HG02852 (cell line): ENCODE results near the gene HTR2B.
A peak's percentile ranks its signal among the peaks of the same experiment; 100 is the strongest.
"Not testable (repeated sequence)": the region's sequence is repeated elsewhere in the genome, so short reads cannot be mapped to it uniquely, and the experiment has no call there.

Source experiments
- ATAC-seq: cut with Tn5 transposase; IDR thresholded peaks from one replicate; pipeline ENCODE4 v1.9.1; 2021; ENCODE audit warnings: mild to moderate bottlenecking, moderate library complexity; ENCODE audit not compliant: unreplicated experiment

Gene HTR2B

GRCh38 chr2:231134910-231135655 is 10.2 kb upstream of the HTR2B start:
- no peak for ATAC-seq

DNA sequence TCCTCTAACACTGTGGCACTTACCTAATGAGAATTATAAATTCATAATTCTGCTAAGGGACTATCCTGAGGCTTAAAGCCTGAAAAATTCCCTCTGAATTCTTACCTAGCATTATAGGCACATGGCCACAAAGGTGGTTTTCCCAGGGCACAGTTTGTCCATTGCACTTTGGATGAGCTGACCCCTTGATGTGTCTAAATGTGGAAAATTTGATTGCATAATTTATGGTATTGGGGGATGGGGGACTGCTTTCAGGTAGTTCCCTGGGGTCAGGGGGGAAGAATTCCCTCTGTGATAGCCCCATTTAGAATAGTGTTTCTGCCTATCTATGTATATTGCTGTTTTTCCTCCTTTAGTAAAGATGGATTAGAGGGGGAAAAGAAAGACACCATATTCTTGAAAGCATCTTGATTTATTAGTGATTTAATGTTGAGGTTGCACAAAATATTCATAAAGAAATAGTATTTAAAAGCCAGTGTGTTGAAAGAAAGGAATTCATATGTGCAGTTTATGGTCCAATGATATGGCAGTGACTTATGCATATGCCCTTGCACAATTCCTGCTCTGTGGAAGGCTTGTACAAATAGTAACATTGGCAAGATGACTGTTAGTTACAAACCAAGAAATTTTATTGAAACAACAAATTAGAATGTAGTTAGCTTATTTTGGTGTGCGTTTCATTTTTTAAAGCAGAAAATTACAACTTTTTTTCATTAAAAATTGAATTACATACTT is 8.7 kb upstream of the HTR2B start:
- ATAC-seq, result no peak

DNA sequence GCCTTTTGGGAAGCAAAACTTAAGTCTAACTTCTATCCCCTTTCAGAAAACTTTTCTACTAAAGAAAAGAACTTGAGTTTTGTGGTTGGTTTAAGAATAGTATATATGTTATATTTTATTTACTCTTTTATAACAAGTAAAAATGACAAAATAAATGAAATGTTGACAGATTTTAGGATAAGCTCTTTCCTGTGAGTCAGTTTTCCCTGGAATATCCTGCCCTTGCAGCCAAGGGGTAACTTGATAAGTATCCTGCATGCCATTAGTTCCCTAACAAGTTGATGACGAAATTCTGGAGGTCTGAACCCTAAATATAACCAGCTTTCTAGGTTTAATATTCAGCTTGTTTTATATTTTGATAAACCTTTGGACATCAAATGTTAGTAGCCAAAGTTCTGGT is 7.3 kb upstream of the HTR2B start:
- ATAC-seq, result no peak

GRCh38 chr2:231130336-231131056 is 5.7 kb upstream of the HTR2B start:
- ATAC-seq, result no peak

GRCh38 chr2:231129216-231129615 is 4.4 kb upstream of the HTR2B start:
- no peak for ATAC-seq

DNA sequence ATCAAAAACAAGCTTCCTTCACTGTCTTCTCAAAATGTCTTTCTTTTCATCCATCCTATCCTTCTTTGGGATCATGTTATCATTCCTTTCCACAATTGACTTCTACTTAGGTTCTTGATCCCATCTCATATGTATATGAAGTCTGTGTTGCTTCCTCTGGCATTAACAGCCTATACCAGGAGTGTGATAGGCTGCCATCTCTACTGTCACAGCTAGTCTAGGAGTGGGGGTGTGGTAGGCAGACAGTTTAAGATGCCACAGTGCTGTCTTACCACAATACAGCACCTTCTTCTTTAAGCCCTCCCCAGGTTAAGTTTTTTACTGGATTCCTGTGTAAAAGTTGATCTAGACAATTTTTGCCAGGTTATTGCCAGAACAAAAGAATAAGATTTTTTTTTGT is 3.7 kb upstream of the HTR2B start:
- no peak for ATAC-seq

DNA sequence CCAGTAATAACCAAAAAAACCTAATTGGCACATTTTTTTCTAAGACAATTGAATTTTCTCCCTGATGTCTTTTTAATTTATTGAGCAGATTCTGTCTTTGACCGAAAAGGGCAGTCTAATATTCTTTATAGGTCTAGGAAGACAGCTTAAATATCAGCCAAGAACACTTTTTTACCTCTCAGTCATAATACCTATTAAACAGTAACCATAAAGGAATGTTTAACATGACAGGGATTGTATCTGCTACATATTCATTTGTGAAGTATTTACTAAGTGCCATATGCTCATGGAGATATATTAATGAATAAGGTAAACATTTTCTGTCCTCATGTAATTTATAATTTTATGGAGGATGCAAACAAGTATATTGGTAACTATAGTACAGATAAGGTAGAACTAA is 3.1 kb upstream of the HTR2B start:
- ATAC-seq, result no peak

DNA sequence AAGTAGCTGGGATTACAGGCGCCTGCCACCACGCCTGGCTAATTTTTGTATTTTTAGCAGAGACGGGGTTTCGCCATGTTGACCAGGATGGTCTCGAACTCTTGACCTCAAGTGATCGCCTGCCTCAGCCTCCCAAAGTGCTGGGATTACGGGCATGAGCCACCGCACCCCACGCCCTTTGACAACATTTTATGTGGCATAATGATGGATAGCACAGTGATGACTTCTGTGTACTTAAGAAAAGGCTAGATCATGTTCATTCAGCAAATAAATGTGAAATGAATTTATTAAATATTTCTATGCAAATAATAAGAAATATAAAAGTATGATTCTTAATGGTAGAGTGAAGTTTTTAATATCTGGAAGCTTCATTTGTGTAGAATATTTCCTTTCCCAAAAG is 2.6 kb upstream of the HTR2B start:
- no peak for ATAC-seq

DNA sequence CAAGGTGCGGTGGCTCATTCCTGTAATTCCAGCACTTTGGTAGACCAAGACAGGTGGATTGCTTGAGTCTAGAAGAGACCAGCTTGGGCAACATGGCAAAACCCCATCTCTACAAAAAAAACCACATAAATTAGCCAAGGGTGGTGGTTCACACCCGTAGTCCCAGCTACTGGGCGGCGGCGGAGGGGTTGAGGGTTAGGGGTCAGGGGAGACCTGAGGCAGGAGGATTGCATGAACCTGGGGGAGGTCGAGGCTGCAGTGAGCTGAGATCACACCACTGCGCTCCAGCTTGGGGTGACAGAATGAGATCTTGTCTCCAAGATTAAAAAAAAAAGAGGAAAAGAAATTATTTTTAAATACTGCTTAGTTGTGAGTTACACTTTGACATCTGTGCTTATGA is 1.3 kb upstream of the HTR2B start:
- ATAC-seq, result no peak

- ATAC-seq, result no peak
Observed at GRCh38 chr2:231123362-231123898, 1.4 kb downstream of the HTR2B start.

DNA sequence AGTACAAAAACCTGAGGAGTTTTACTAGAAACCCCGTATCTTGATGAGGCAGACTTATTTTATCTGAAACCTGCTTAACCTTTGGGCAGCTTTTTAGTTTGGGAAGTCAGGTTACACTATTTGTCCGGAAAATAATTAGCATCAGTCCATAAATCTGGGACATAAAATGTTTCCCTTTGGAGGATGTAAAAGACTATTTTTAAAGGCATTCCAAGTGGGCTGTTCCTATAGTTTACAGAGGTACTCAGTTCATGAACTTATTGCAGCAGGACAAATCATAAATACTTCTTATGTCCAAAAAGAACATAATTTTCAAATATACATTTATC is 6.3 kb downstream of the HTR2B start:
- ATAC-seq, result no peak

DNA sequence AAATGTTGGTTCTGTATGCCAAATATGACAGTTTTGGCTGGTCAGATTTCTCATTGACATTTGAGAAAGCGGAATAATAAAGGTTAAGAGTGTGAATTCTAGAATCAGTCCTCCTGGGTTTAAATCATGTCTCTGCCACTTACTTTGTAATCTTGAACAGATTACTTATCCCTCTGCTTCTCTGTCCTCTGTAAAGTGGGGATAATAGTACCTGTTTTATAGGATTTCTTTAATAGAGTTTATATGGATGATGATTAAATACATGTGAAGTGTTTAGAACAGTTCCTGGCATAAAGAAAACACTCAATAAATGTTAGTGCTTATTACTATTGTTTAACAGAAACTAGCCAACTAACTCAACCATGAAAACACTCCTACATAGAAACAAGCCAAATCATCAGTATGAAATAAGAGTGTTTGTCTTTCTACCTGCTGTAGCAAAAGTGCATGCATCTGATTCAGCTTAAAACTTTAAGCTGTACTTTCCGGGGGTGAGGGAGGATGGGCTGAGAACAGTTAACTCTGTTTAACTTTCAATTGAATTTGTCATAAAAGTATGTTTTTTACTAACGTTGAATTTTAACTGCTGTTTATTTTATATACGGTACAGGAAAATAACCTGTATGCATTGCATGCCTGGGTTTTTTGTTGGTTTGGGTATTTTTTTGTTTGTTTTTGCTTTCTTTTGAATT is 6.8 kb downstream of the HTR2B start:
- ATAC-seq, result no peak

DNA sequence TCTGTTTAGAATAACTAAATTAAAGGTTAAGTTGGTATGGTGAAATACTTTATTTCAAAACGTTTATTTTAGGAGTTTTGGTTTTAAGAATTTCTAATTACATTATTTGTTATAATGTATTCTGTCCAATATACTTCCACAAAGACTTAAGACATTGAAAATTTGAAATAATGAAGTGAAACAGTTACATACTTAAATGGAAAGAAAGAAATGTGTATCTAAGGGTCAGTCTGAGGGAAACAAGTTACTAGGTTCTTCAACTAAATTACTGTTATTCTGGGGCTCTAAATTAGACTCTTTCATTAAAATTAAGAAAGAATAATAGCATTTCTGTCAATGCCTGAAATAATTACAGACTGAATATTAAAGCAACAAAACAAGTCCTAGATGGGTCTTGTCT is 7.7 kb downstream of the HTR2B start:
- no peak for ATAC-seq

DNA sequence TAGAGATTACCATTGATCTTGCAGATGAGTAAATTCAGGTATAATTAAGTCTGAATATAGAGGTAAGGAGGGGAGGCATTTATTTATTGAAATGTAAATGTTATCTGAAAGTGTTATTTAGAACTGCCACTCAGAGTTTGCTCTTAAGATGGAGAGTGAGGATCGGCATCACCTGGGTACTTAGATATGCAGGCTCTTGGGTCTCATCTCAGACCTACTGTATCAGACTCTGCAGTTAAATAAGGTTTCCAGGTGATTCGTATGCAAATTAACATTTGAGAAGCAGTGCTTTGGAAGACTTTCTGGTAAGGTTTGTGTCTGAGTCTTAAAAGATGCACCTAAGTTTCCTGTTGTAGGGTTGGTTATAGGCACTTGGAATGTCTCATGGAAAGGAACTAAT is 9.2 kb downstream of the HTR2B start:
- ATAC-seq, result no peak

DNA sequence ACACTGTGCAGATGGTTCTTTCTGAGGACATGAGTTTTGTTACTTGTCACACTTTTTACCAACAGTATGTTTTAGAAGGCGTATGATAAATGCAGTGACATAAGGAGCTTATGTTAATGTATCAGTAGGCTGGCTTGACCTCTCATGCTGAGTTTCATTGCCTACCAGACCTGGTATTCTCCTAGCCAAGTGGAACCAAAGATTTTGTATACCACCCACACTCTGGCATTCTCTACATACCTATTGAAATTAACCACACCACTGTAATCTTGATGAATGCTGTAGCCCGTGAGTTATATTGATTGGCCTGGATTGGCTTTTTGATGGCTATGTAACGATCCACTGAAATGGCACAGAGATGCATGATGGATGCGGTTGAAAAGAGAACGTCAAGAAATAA is 11.4 kb downstream of the HTR2B start:
- no peak for ATAC-seq

- ATAC-seq, result no peak
Observed at GRCh38 chr2:231111987-231112386, 12.9 kb downstream of the HTR2B start.

- no peak for ATAC-seq
Observed at GRCh38 chr2:231110551-231110950, 14.3 kb downstream of the HTR2B start.

DNA sequence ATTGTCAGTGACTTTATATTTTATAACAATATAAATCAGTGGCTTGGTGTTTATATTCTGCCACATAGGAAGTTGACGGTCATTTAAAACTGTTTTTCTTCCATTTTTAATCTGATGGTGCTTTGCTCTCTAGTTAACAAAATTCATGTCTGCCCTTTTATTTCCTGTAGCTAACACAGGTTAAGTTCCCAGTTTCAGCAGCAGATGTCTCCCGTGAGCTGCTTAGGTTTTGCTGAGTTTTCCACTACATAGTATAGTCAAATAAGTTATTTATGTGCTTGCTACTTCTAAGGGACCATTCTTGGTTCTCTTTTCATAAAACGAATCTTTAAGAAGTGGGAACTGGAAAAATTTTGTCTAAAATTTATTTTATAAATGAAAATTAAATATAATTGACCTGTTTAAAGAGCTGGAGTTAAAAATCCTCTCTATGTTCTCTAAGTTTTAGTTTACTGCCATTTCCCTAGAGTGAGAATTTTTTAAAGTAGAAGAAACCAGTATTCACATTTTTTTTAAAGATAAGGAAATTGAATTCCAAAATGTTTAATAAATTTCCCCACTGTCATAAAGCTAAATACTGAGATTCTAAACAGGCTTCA is 20.6 kb downstream of the HTR2B start:
- peak; percentile 59 for ATAC-seq

GRCh38 chr2:231102772-231103171 is 22.1 kb downstream of the HTR2B start:
- no peak for ATAC-seq

DNA sequence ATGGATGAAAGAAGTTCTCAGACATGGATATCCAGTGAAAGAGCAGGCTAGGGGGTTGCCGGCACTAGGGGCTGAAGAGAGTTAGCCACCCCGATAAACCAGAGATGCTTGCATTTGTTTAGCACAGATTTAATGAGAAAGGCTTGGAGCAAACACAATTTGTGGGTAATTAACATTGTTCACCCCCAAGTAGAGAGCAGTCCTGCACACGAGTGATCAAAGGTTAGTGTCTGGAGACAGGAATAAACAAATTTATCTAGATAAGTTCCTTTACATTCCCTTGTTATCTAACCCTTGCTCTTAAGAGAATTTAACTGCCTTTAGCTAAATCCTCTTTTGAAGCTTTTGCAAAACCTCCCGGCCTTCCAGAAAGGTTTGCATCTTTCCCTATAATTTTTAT is 23.9 kb downstream of the HTR2B start:
- no peak for ATAC-seq

- ATAC-seq, result not testable (repeated sequence)
Observed at GRCh38 chr2:231100321-231100720, 24.5 kb downstream of the HTR2B start.
